ENCODE measurements around the gene PARS2. TPM values are rescaled to one million over a fixed set of nuclear protein-coding genes. Genes with fewer than 3 reads are reported as not detected.

The PARS2 gene
- polyA plus RNA-seq, 1 donor from 2014 or later, result 1.9 TPM

DNA sequence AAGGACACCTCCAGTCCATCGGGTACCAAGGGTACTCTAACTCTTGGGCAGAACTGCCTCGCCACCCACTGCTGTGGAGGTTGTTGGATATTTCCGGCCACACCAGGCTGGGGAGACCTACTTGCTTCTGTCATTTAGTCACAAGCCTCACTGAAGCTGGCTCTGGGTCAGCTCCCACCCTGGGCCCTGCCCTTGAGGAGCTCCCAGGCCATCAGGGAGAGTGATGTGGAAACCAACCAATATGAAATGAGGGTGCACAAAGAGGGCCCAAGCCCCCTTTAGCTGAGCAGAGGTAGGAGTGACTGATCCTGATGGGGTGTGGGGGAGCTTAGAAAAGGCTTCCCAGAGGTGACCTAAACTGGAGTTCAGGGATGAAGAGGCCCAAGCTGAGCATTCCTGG, 19.6 kb downstream of the PARS2 start:
- no peak overlapping the region for H3K27ac ChIP-seq (ENCODE audit: low read length)
- TF ChIP-seq EP300 (conservative IDR thresholded peaks at IDR 0.05; ENCODE audit: poor library complexity, severe bottlenecking) (no peak), POLR2AphosphoS5 (IDR thresholded peaks at IDR 0.05) (no peak), RAD21 (conservative IDR thresholded peaks at IDR 0.05) (no peak), TAF1 (IDR thresholded peaks at IDR 0.05; ENCODE audit: low read depth) (no peak), MXI1 (conservative IDR thresholded peaks at IDR 0.05; ENCODE audit: poor library complexity, severe bottlenecking) (no peak), EZH2 (IDR thresholded peaks at IDR 0.05; ENCODE audit: borderline replicate concordance, insufficient read depth, low read length, poor library complexity, severe bottlenecking) (no peak), REST (IDR thresholded peaks at IDR 0.05; ENCODE audit: borderline replicate concordance) (no peak), SMC3 (conservative IDR thresholded peaks at IDR 0.05; ENCODE audit: poor library complexity) (no peak)
- TF ChIP-seq, protein P1, sequence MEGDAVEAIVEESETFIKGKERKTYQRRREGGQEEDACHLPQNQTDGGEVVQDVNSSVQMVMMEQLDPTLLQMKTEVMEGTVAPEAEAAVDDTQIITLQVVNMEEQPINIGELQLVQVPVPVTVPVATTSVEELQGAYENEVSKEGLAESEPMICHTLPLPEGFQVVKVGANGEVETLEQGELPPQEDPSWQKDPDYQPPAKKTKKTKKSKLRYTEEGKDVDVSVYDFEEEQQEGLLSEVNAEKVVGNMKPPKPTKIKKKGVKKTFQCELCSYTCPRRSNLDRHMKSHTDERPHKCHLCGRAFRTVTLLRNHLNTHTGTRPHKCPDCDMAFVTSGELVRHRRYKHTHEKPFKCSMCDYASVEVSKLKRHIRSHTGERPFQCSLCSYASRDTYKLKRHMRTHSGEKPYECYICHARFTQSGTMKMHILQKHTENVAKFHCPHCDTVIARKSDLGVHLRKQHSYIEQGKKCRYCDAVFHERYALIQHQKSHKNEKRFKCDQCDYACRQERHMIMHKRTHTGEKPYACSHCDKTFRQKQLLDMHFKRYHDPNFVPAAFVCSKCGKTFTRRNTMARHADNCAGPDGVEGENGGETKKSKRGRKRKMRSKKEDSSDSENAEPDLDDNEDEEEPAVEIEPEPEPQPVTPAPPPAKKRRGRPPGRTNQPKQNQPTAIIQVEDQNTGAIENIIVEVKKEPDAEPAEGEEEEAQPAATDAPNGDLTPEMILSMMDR (IDR thresholded peaks at IDR 0.05; ENCODE audit: poor library complexity, severe bottlenecking), result no peak
- no peaks in the 10 kb centered on the region for H3K9me2 ChIP-seq (ENCODE audit: insufficient read depth, low read length)
- no peaks in the 10 kb centered on the region for H3K9me3 ChIP-seq (ENCODE audit: low read length)
- no peak overlapping the region for H3K9ac ChIP-seq (ENCODE audit: low read length)
- H3K79me2 ChIP-seq (replicated peaks; ENCODE audit: insufficient read depth, low read length), result no peaks in the 10 kb centered on the region
- H3K27me3 ChIP-seq (ENCODE audit: insufficient read depth, low read depth, low read length), result no peaks in the 10 kb centered on the region
- no peak overlapping the region for H3K4me2 ChIP-seq (ENCODE audit: low read length)
- no peaks in the 10 kb centered on the region for H4K20me1 ChIP-seq (ENCODE audit: insufficient read depth)
- no peak overlapping the region for H2AFZ ChIP-seq (ENCODE audit: low read depth, low read length)
- no peaks in the 10 kb centered on the region for H3K36me3 ChIP-seq (ENCODE audit: insufficient read depth, low read length)
- H3F3A ChIP-seq (ENCODE audit: insufficient read depth, low read length, poor library complexity, severe bottlenecking), result no peaks in the 10 kb centered on the region
- no peak overlapping the region for H3K4me3 ChIP-seq (ENCODE audit: low read length)

- no peak overlapping the region for H3K4me2 ChIP-seq (ENCODE audit: low read length)
- no peak overlapping the region for H3K9ac ChIP-seq (ENCODE audit: low read length)
- H3K79me2 ChIP-seq (replicated peaks; ENCODE audit: insufficient read depth, low read length), result no peaks in the 10 kb centered on the region
- H3K27me3 ChIP-seq (ENCODE audit: insufficient read depth, low read depth, low read length), result no peaks in the 10 kb centered on the region
- H3F3A ChIP-seq (ENCODE audit: insufficient read depth, low read length, poor library complexity, severe bottlenecking), result no peaks in the 10 kb centered on the region
- no peaks in the 10 kb centered on the region for H3K9me3 ChIP-seq (ENCODE audit: low read length)
- no peak overlapping the region for H3K27ac ChIP-seq (ENCODE audit: low read length)
- no peaks in the 10 kb centered on the region for H3K36me3 ChIP-seq (ENCODE audit: insufficient read depth, low read length)
- no peaks in the 10 kb centered on the region for H4K20me1 ChIP-seq (ENCODE audit: insufficient read depth)
- H3K4me3 ChIP-seq (ENCODE audit: low read length), result no peak overlapping the region
- TF ChIP-seq EZH2 (IDR thresholded peaks at IDR 0.05; ENCODE audit: borderline replicate concordance, insufficient read depth, low read length, poor library complexity, severe bottlenecking), result no peak
- no peak for TF ChIP-seq REST (IDR thresholded peaks at IDR 0.05; ENCODE audit: borderline replicate concordance)
- TF ChIP-seq, protein P1 (IDR thresholded peaks at IDR 0.05; ENCODE audit: poor library complexity, severe bottlenecking), result no peak
- TF ChIP-seq TAF1 (IDR thresholded peaks at IDR 0.05; ENCODE audit: low read depth), result no peak
- TF ChIP-seq POLR2AphosphoS5 (IDR thresholded peaks at IDR 0.05), result no peak
- no peak for TF ChIP-seq SMC3 (conservative IDR thresholded peaks at IDR 0.05; ENCODE audit: poor library complexity)
- no peak for TF ChIP-seq RAD21 (conservative IDR thresholded peaks at IDR 0.05)
- TF ChIP-seq MXI1 (conservative IDR thresholded peaks at IDR 0.05; ENCODE audit: poor library complexity, severe bottlenecking), result no peak
- no peak for TF ChIP-seq EP300 (conservative IDR thresholded peaks at IDR 0.05; ENCODE audit: poor library complexity, severe bottlenecking)
- H2AFZ ChIP-seq (ENCODE audit: low read depth, low read length), result no peak overlapping the region
- no peaks in the 10 kb centered on the region for H3K9me2 ChIP-seq (ENCODE audit: insufficient read depth, low read length)
Measured at GRCh38 chr1:54743416-54744226, 20.7 kb downstream of the PARS2 start.
